NT2/D1 (cell line): ENCODE measurements around the gene TCF19.

ENCODE experiments used
- DNase-seq: peaks from one replicate; pipeline ENCODE4 v3.0.0-alpha.2; 2011; ENCODE audit warnings: low read depth, low spot score
- H3K27me3 ChIP-seq: 2 replicates; pipeline ENCODE4 v1.6.0; 2011; ENCODE audit warnings: mild to moderate bottlenecking; ENCODE audit not compliant: insufficient read length, insufficient read depth
- H3K36me3 ChIP-seq: 2 replicates; pipeline ENCODE4 v1.6.1; 2011; ENCODE audit warnings: mild to moderate bottlenecking, low read length, mixed read lengths; ENCODE audit not compliant: insufficient read depth, insufficient read length
- H3K4me1 ChIP-seq: 2 replicates; pipeline ENCODE4 v1.5.1; 2011; ENCODE audit not compliant: insufficient read depth, insufficient read length
- H3K4me3 ChIP-seq: 2 replicates; pipeline ENCODE4 v1.5.1; 2011; ENCODE audit warnings: low read depth; ENCODE audit not compliant: insufficient read length
- H3K9ac ChIP-seq: 2 replicates; pipeline ENCODE4 v1.6.0; 2011; ENCODE audit warnings: low read depth; ENCODE audit not compliant: insufficient read length
- H3K9me3 ChIP-seq: 2 replicates; pipeline ENCODE4 v1.5.1; 2011; ENCODE audit warnings: mild to moderate bottlenecking, low read length; ENCODE audit not compliant: insufficient read depth
- SUZ12 ChIP-seq: IDR thresholded peaks from 2 replicates; pipeline ENCODE4 v1.6.1; 2011; ENCODE audit not compliant: insufficient read length, insufficient read depth; ENCODE audit errors: extremely low read depth
- YY1 ChIP-seq: IDR thresholded peaks from 2 replicates; pipeline ENCODE4 v1.6.1; 2011; ENCODE audit not compliant: insufficient read length, insufficient read depth
- ZNF274 ChIP-seq: IDR thresholded peaks from 2 replicates; pipeline ENCODE4 v1.6.1; 2011; ENCODE audit warnings: mild to moderate bottlenecking, low read depth, low read length

Gene TCF19

DNA sequence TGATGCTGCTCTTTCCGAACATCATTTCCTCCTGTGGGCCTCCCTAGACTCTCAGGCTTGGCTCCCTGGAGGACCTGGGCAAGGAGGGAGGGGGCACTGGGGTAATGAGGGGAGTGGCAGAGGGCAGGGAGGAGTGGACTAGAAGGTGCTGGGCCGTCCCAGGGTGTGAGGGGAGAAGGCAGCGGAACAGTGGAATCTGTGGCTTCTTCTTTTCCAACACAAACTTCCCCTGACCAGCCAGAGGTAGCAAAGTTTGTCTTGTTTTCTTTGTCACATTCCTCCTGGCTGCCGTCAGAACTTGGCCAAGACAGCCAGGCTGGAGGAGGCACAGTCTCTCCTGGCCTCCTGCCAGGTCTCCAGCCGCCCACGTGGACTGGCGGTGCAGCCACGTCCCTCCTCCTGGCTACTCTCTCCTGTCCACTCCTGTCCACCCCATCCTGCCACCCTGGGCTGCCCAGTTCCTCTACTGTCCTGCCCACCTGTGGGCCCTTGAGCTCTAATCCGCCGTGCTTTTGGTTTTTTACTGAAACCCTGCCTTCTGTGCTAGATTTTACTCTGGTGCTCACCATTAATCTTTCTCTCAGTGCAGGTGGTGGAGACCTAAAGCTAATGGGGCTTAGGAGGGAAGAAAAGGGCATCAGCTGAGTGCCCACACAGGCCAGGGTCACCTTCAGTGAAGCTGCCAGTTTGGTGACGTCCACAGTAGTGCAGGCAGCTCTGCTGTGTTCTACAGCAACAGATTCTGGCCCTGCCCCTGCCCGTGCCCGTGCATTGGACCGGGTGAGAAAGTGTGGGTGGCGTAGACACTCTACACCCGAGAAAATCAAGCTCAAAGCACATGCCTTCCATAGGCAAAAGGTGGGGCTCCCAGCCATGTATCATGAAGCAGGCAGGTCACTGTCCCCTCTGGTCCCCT is 35.3 kb upstream of the TCF19 start:
- no peak for DNase-seq
- Histone ChIP-seq H3K9ac (peak overlapping the region; percentile 15), H3K36me3 (peaks cover 7% of the 10 kb centered on the region), H3K4me3 (no peak overlapping the region), H3K27me3 (no peaks in the 10 kb centered on the region), H3K9me3 (no peaks in the 10 kb centered on the region), H3K4me1 (peaks cover 12% of the 10 kb centered on the region)
- TF ChIP-seq SUZ12 (no peak), ZNF274 (no peak), YY1 (no peak)

DNA sequence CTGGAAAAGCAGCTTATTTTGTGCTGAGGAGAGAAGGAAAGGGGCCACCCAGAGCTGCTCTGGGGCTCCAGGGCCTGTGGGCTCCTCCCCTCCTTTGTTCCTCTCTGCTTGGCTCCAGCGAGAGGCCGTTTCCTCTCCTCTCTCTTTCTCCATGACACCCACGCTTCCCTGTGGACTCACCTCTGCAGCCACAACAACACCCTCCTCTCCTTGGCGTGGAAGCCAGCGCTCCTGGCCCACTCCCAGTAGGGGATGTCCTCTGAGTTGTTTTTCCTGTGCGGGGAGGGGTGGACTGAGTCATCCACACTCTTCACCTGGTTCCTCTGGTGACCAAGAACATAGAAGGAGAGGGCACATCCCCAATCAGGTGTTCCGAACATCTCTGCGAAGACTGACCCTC is 33.2 kb upstream of the TCF19 start:
- Histone ChIP-seq H3K27me3 (no peaks in the 10 kb centered on the region), H3K36me3 (peaks cover 3% of the 10 kb centered on the region), H3K4me1 (peaks cover 12% of the 10 kb centered on the region), H3K4me3 (no peak overlapping the region), H3K9me3 (no peaks in the 10 kb centered on the region), H3K9ac (peak overlapping the region; percentile 26)
- DNase-seq: no peak
- TF ChIP-seq YY1 (no peak), ZNF274 (no peak), SUZ12 (no peak)

DNA sequence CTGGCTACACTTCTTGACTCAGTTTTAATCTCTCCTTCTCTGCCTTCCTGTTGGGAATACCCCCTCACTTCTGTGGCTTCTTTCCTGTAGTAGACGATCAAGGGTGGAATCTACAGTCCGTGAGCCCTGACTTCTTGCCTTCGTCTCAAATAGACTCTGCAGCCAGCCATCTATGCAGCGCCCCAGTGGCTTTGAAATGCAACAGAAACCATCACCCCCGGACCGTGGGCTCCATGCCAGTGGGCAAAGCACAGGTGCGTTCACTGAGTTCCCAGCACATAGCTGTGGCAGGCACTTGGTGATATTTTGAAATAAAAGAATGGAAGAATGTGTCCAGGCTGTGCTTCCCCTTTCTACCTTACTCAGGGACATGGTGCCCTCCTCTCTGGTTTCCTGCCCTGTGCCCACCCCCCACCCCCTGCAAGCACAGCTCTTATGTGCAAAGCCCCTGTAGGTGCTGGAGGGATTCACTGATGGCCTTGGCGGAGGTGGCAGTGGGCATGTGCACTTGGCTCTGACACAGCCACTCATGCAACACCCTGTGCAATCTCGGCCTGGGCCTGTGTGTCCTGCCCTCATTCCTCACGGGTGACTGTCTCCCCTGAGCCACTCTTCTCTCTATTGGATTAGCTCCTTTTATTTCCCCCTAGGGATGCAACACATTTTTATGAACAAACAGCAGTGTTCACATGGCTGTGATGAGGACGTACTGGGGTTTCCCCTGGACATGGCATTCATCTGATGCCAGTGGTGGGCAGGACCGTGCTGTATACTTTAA is 32.6 kb upstream of the TCF19 start:
- no peaks in the 10 kb centered on the region for H3K27me3 ChIP-seq
- no peak for DNase-seq
- H3K4me3 ChIP-seq: no peak overlapping the region
- no peaks in the 10 kb centered on the region for H3K9me3 ChIP-seq
- H3K9ac ChIP-seq: no peak overlapping the region
- H3K4me1 ChIP-seq: peaks cover 12% of the 10 kb centered on the region
- TF ChIP-seq SUZ12: no peak
- no peak for TF ChIP-seq ZNF274
- TF ChIP-seq YY1: no peak
- peaks cover 3% of the 10 kb centered on the region for H3K36me3 ChIP-seq

DNA sequence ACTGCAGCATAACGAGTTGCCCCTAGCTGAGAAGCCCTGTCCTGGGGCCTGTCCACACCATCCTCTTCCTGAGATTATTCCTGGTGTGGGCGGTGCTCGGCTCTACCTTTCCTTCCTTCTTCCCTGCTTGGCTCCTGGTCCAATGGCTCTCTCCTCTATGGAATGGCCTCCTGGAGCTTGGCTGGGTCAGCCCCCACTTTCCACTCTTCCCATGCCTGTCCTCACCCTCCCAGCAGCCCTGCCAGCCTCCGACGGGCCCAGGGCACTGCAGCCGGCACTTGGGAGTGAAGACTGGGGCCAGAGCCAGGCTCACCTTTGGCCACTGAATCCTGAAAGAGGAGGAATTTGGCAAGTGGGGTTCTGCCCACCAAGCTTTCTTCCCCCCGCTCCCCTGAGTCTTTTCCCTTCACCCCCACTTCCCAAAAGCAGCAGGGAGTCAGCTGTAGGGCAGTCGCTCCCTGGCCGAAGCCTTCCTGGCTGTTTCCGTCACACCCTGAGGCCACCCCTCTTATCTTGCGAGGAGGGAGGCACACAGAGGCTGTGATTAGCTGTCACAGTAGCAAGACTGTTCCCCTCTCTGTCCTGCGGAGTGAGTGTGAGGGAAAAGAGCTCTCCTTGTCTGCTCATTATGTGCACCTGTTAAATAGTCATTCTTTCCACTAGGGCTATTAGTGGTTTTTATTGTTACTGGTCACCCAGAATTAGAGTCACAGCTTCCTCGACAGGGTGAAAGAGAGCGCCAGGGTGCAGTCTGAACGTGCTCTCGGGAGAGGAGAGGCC is 31.8 kb upstream of the TCF19 start:
- H3K27me3 ChIP-seq: no peaks in the 10 kb centered on the region
- TF ChIP-seq SUZ12: no peak
- no peak for TF ChIP-seq YY1
- TF ChIP-seq ZNF274: no peak
- no peak for DNase-seq
- no peak overlapping the region for H3K4me3 ChIP-seq
- H3K9ac ChIP-seq: no peak overlapping the region
- no peaks in the 10 kb centered on the region for H3K9me3 ChIP-seq
- peaks cover 12% of the 10 kb centered on the region for H3K4me1 ChIP-seq
- peaks cover 3% of the 10 kb centered on the region for H3K36me3 ChIP-seq

DNA sequence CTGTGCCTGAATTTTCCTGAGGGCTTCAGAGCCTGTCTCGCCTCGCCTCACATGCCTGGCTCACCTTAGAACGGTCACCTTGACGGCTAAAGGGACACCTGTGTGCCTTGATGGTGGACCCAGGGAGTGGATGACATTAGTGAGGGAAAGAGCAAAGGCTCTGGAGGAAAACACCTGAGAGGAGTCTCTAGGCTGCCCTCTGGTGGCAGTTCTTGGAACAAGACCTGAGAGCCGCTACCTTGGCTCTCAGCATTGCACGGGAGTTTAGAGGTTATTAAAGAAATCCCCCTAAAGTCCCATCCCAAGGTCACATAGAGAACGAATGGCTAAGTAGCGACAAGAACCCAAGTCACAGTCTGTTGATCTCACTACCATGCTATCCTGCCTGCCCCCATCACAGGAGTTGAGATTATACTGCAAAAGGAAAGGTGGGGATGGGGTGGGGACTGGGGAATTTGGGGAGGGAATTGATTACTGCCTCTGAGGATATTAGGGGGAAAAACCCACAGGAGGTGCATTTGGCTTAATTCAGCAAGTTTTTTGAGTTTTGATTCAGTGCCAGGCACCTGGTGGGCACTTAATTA is 30.2 kb upstream of the TCF19 start:
- DNase-seq: no peak
- peaks cover 3% of the 10 kb centered on the region for H3K36me3 ChIP-seq
- TF ChIP-seq YY1 (no peak), ZNF274 (no peak), SUZ12 (no peak)

DNA sequence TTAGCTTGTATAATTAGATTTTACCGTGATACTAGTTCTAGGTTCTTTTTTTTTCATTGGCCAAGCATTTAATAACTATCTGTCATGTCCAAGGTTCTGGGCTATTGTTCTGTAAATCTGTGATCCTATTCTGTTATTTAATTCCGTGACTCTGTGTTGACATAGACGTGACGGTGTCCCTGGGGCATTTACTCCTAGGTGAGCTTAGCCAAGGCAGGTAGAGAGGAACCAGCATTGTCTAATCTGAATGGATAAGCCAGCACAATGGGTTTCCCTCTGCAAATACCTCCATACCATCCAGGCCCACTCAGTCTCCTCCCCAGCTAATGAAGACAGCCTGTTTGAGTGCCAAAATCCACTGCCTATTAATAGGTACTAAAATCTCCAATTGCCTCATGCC is 29.3 kb upstream of the TCF19 start:
- Histone ChIP-seq H3K9me3 (no peaks in the 10 kb centered on the region), H3K9ac (no peak overlapping the region), H3K4me1 (peaks cover 12% of the 10 kb centered on the region), H3K27me3 (no peaks in the 10 kb centered on the region), H3K36me3 (peaks cover 3% of the 10 kb centered on the region), H3K4me3 (no peak overlapping the region)
- DNase-seq: no peak
- TF ChIP-seq YY1 (no peak), SUZ12 (no peak), ZNF274 (no peak)

More for the DNA sequence above, 30.2 kb upstream of the TCF19 start:
- Histone ChIP-seq H3K27me3 (no peaks in the 10 kb centered on the region), H3K4me1 (peaks cover 12% of the 10 kb centered on the region), H3K4me3 (no peak overlapping the region), H3K9me3 (no peaks in the 10 kb centered on the region), H3K9ac (no peak overlapping the region)
